NCI-H2196 (cell line): ENCODE data around the gene ITGB5.

Source experiments
- DNase-seq: peaks from one replicate; lab custom pipeline; 2025; ENCODE audit not compliant: unreplicated experiment; lab: John Stamatoyannopoulos, UW

ITGB5 gene

GRCh38 chr3:124887177-124887931 is at the start of gene ITGB5:
ITGB5 (minus strand) TSS chr3:124887365; CDS start chr3:124887000, 365 bp downstream.
- peak; percentile 71 for DNase-seq

- DNase-seq, result no peak
Measured at GRCh38 chr3:124935794-124936542, 48.8 kb upstream of the ITGB5 start.

GRCh38 chr3:124935264-124935663 is 48.1 kb upstream of the ITGB5 start:
- DNase-seq, result no peak

GRCh38 chr3:124934577-124934976 is 47.4 kb upstream of the ITGB5 start, which contains the start of gene MUC13:
MUC13 (minus strand) TSS chr3:124934751; CDS start chr3:124934712, 39 bp downstream.
- DNase-seq, result no peak

GRCh38 chr3:124928333-124929202 is 41.4 kb upstream of the ITGB5 start:
- peak; percentile 74 for DNase-seq

- DNase-seq, result no peak
Measured at GRCh38 chr3:124927574-124928045, 40.4 kb upstream of the ITGB5 start.

- no peak for DNase-seq
Measured at GRCh38 chr3:124926426-124927101, 39.4 kb upstream of the ITGB5 start.

GRCh38 chr3:124924741-124925140 is 37.6 kb upstream of the ITGB5 start:
- no peak for DNase-seq

- DNase-seq, result no peak
Measured at GRCh38 chr3:124923833-124924232, 36.7 kb upstream of the ITGB5 start.

GRCh38 chr3:124920718-124921117 is 33.6 kb upstream of the ITGB5 start:
- no peak for DNase-seq

- DNase-seq, result no peak
Measured at GRCh38 chr3:124919756-124920155, 32.6 kb upstream of the ITGB5 start.

- no peak for DNase-seq
Measured at GRCh38 chr3:124918524-124918923, 31.4 kb upstream of the ITGB5 start.

GRCh38 chr3:124916837-124917409 is 29.8 kb upstream of the ITGB5 start:
- DNase-seq, result no peak

- DNase-seq, result no peak
Measured at GRCh38 chr3:124915254-124915653, 28.1 kb upstream of the ITGB5 start.

- DNase-seq, result no peak
Measured at GRCh38 chr3:124907957-124908356, 20.8 kb upstream of the ITGB5 start.

- DNase-seq, result no peak
Measured at GRCh38 chr3:124904835-124905492, 17.8 kb upstream of the ITGB5 start.

GRCh38 chr3:124903896-124904834 is 17.0 kb upstream of the ITGB5 start:
- DNase-seq, result no peak

- DNase-seq, result no peak
Measured at GRCh38 chr3:124896824-124897526, 9.8 kb upstream of the ITGB5 start.
